HG03571 (cell line): ENCODE data around the gene CD5L.

Experiments used
- ATAC-seq: cut with Tn5 transposase; IDR thresholded peaks from one replicate; pipeline ENCODE4 v1.9.1; 2021; ENCODE audit not compliant: unreplicated experiment

The CD5L gene

DNA sequence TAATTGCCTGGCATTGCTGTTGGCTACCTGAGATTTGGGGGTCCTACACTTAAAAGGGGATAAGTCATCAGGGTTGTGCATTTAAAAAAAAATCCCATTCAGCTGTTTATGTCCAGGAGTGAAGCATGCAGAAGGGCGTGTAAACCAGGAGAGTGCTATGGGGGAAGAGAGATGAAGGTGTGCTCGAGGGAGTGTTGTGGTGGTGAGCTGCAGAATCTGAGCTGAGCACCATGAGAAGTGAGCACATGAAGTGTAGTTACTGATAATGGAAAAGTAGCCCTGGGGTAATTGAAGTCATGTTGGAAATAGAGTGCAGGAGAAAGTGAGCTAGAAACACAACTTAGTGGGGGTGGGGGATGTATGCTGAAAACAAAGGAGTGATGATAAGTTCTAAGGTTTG, 22.4 kb downstream of the CD5L start:
- no peak for ATAC-seq

DNA sequence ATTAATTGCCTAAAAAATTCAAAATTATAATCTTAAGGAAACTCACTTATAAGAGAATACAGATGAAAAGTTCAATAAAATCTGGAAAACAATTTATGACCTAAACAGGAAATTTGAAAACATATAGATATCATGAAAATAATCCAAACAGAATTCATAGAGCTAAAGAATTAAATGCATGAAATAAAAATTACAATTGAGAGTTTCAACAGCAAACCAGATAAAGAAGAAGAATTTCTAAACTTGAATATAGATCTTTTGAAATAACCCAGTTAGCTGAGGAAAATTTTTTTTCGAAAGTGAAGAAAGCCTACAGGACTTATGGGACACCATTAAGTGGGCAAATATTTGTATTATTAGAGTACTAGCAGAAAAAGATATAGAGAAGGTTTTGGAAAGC, 28.3 kb downstream of the CD5L start:
- no peak for ATAC-seq

DNA sequence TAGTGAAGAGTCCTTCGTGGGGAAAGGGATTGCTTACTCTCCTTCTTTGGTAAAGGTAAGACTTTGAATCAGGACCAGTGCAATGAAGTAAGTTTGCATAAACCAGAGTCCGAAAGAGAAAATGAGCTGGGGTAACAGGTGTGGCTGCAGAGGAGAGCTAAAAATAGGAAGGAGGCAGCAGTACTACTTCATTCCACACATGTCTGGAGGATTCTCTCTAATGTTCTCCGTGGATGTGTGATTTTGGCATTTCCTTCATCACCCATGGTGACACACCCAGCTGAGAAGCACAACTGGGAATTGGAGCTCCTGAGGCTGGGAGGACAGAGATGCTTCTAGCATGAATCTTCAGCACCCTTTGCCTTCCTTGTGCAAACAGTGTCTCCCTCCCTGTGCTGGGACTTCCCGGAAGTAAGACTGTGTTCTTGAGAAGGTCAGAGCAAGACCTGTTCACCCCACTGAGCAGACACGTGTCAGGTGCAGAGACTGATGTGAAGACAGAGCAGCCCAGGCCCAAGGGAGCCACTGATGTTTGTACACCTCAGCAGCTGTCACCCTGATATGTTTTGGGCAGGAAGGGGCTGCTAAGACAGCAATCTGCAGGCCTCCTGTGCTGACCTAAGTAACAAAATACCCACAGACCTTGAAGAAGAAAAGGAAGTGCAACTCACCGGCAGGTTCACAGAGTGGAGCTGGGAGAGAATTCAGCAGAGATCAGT, 35.0 kb downstream of the CD5L start:
- ATAC-seq, result peak; percentile 88

DNA sequence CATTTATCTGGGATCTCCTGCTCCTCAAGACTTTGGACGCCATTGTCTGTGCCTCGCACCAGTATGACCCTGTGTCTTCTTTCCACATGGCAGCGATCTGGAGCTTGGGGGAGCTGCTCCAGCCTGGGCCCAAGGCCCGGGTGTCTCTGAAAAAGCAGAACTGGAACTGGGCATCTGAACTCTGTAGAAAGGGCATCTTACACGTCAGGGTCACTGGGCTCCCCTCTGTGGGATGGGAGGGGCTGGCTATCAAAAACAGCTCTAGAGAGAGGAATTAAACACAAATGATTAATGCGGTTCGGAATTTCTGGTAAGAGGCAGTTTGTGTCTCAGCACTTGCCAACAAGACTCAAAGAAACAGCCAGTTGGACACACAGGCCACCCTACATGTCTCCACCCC, 37.8 kb downstream of the CD5L start:
- ATAC-seq, result no peak

DNA sequence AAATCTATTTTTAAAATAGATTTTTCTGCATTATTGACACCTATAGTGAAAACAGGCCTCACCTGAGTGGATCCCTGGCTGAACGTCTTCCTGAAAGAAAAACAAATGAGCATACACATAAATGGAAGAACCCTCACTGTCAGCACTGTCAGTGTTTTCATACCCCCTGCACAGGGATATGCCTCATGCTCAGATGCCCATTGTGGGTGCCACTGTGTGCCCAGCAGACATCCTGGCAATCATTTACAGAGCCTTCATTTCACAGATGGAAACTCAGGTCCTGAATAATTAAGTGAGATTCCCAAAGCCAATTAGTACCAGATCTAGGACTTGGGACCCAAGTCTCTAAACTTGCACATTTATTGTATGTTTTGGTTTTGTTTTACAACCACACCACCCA, 41.6 kb downstream of the CD5L start:
- ATAC-seq, result no peak

DNA sequence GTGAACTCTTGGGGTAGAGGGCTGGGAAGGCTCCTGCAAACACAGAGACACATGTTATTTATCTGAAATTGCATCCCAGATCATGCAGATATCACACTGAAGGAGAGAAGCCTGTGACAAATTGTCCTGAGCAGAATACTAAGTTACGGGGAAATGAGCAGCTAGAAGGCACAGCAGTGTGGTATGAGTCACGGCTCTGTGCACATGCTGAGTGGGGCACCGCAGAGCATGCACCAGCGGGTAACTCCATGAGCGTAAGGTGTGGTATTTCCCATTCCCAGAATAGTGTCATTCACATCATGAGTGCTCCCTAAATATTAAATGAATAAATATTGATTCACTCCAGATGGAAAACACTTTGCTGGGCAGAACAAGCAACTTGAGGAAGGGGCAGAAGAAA, 43.4 kb downstream of the CD5L start:
- no peak for ATAC-seq

DNA sequence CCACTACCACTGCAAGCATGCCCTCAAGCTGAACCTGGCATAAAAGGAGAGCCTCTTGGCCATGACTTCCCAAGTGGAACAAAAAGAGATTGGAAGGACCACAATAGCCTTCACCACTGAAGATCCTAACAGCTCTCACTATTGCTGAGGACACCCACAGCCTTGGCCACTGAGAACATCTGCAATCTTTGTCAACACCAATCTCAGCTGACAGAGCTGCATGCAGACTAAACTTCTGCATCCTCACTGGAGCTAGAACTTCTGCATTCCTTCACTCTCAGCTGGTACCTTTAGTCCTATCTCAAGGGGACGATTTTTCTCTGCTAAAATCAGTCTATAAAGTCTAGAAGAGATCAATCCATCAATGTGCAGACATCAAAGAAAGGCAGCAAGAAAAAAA, 56.4 kb downstream of the CD5L start:
- ATAC-seq, result no peak

DNA sequence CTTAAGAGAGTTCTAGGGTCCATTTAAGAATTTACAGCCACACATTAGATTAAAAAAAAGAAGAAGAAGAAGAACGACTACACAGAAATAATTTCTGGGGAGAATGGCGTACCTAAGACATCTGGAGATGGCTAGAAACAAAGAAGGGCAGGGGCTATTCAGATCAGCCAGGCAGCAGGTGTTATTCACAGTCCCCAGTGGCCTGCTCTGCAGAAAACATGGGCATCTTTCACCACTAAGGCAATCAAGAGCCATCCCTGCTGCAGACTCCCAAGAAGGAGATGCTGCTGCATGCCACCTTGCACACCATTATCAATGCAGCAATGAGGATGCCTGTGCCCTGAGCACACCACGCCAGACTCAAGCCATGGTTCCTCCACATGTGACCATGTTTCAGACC, 56.8 kb downstream of the CD5L start:
- ATAC-seq, result no peak

DNA sequence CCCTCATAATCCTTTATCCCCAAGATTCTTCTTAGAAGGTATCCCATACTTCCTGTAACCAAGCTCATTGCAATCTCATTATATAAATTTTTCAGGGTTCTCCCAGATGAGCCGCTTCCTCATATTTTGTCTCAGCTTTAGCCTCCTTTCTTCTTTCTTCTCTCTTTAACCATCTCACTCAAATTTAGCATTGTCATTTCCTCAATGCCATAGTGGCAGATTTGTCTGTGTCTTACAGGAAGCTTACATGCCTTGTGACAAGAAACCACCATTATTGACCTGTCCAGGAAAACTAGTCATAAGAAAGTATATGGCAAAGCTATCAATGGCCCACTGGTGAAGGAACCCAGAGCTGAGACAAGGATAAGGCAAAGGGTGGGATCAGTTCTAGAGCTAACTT, 58.7 kb downstream of the CD5L start:
- no peak for ATAC-seq

DNA sequence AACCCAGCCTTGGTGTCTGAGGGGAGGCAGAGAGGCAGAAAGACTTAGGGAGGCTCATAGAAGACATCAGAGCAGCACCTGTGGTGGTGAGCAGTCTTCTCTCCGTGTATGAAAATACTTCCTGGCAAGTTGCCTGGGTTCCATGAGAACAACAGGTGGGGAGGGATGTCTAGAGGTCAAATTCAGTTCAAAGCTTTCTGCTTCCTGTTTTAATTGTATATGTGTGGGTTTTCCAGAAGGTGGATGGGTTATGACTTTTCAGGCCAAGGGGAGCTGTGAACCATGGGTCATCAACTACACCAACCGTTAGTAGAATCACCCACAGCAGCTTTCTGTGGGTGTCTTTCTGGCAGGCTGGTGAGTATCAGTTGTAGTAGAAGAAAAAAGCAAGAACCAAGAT, 60.6 kb downstream of the CD5L start:
- peak; percentile 55 for ATAC-seq
